ENCODE results near the gene CROCC. TPM values are rescaled to one million over a fixed set of nuclear protein-coding genes. Genes with fewer than 3 reads are reported as not detected.

Gene CROCC
- total and polyA plus RNA-seq, 2 experiments from 2014 or later: 14.6 to 30.3 TPM

DNA sequence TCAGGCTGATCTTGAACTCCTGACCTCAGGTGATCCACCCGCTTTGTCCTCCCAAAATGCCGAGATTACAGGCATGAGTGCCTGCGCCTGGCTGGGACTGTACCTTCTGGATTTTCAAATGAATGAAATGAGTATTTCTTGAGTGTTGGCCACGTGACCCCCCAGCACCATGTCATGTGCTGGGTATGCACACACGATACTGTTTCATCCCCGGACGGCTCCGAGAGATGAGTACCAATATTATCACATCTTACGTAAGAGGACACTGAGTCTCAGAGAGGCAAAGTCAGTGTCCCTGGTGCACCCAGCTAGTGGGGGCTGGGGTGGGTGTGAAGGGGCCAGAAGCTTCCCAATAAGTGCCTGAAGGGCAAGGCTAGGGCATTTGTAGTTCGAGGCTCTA is 780 bp upstream of the CROCC start:
- TF ChIP-seq, protein P1, sequence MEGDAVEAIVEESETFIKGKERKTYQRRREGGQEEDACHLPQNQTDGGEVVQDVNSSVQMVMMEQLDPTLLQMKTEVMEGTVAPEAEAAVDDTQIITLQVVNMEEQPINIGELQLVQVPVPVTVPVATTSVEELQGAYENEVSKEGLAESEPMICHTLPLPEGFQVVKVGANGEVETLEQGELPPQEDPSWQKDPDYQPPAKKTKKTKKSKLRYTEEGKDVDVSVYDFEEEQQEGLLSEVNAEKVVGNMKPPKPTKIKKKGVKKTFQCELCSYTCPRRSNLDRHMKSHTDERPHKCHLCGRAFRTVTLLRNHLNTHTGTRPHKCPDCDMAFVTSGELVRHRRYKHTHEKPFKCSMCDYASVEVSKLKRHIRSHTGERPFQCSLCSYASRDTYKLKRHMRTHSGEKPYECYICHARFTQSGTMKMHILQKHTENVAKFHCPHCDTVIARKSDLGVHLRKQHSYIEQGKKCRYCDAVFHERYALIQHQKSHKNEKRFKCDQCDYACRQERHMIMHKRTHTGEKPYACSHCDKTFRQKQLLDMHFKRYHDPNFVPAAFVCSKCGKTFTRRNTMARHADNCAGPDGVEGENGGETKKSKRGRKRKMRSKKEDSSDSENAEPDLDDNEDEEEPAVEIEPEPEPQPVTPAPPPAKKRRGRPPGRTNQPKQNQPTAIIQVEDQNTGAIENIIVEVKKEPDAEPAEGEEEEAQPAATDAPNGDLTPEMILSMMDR (IDR thresholded peaks at IDR 0.05; ENCODE audit: low read depth, low read length): no peak
- Histone ChIP-seq H3K4me3 (no peak overlapping the region), H3K27me3 (no peaks in the 10 kb centered on the region), H3K4me1 (ENCODE audit: low read depth) (no peaks in the 10 kb centered on the region), H3K36me3 (no peaks in the 10 kb centered on the region), H3K9me3 (ENCODE audit: low read depth) (no peaks in the 10 kb centered on the region), H3K27ac (no peak overlapping the region)
- no peak for DNase-seq (ENCODE audit: low read depth in 1 of 2, low spot score in 1 of 2)

DNA sequence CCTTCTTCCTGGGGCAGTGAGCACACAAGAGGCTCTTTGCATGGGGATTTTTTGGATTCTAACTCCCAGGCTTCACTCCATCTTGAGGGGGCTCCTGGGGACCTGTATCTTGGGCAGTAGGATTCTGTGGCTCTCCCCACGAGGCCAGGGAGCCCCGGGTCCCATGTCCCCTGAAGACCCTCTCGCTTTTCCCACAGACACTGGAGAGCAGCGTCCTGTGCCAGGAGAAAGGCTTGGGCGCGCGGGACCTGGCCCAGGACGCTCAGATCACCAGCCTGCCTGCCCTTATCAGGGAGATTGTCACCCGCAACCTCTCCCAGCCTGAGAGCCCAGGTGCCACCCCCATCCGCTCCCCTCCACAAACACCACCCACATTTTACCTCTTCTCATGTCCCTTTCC is 735 bp downstream of the CROCC start:
- H3K4me1 ChIP-seq (ENCODE audit: low read depth): no peaks in the 10 kb centered on the region
- no peaks in the 10 kb centered on the region for H3K36me3 ChIP-seq
- no peak overlapping the region for H3K27ac ChIP-seq
- no peak overlapping the region for H3K4me3 ChIP-seq
- no peak for DNase-seq (ENCODE audit: low read depth in 1 of 2, low spot score in 1 of 2)
- TF ChIP-seq, protein P1 (IDR thresholded peaks at IDR 0.05; ENCODE audit: low read depth, low read length): no peak
- no peaks in the 10 kb centered on the region for H3K9me3 ChIP-seq (ENCODE audit: low read depth)
- no peaks in the 10 kb centered on the region for H3K27me3 ChIP-seq

DNA sequence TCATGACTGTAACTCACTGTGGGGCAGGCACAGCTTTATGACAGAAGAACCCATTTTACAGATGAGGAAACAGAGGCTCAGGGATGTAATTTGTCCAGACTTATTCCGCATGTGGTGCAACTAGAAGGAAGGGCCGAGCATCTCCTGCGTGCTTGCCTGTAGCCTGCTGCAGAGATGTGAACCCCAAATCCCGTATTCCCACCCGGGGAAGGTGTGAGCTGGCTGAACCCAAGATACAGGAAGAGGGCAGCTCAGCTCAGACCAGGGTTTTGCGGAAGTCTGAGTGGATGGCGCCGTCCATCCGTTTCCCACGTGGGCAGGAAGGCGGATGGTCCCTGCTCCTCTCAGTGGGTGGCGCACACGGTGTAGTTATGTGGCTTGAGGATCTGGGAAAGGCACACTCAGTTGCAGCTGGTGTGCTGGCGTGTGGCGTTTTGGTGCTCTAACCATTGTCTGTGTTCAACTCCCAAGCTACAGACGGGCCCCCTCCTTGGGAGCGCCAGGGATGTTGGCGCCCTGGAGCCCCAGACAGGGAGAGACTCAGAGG is 1.2 kb downstream of the CROCC start:
- TF ChIP-seq, protein P1 (IDR thresholded peaks at IDR 0.05; ENCODE audit: low read depth, low read length): no peak
- no peak for DNase-seq (ENCODE audit: low read depth in 1 of 2, low spot score in 1 of 2)
- Histone ChIP-seq H3K27ac (no peak overlapping the region), H3K4me3 (no peak overlapping the region), H3K36me3 (no peaks in the 10 kb centered on the region), H3K4me1 (ENCODE audit: low read depth) (no peaks in the 10 kb centered on the region), H3K9me3 (ENCODE audit: low read depth) (no peaks in the 10 kb centered on the region), H3K27me3 (no peaks in the 10 kb centered on the region)

DNA sequence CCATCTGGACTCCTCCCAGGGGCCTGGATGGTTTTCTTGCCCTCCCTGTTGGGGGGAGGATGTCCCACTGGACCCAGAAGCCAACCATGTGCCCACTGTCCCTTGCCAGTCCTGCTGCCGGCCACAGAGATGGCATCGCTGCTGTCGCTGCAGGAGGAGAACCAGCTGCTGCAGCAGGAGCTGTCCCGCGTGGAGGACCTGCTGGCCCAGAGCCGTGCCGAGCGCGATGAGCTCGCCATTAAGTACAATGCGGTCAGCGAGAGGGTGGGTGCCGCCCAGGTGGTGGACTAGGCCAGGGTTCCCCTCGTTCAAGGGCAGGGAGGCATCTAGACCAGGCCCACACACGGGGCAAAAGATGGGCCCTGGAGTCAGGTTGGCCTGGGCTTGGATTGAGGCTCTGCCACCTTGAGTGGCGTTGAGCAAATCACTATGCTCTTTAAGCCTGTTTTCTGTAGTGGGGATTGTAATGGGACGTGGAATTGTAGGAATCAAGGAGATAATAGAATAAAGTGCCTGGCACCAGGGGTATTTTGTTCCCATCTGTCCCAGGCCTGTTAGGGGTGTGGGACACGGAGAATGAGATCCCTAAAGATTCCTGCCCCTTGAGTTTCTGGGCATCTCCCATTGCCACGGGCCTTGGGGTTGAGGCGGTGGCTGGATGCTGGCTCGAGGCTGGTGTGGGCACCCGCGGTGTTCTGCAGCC is 2.6 kb downstream of the CROCC start:
- DNase-seq (ENCODE audit: low read depth in 1 of 2, low spot score in 1 of 2): no peak
- TF ChIP-seq, protein P1 (IDR thresholded peaks at IDR 0.05; ENCODE audit: low read depth, low read length): no peak
- Histone ChIP-seq H3K36me3 (no peaks in the 10 kb centered on the region), H3K9me3 (ENCODE audit: low read depth) (no peaks in the 10 kb centered on the region), H3K4me1 (ENCODE audit: low read depth) (no peaks in the 10 kb centered on the region), H3K27ac (no peak overlapping the region), H3K27me3 (no peaks in the 10 kb centered on the region), H3K4me3 (no peak overlapping the region)

DNA sequence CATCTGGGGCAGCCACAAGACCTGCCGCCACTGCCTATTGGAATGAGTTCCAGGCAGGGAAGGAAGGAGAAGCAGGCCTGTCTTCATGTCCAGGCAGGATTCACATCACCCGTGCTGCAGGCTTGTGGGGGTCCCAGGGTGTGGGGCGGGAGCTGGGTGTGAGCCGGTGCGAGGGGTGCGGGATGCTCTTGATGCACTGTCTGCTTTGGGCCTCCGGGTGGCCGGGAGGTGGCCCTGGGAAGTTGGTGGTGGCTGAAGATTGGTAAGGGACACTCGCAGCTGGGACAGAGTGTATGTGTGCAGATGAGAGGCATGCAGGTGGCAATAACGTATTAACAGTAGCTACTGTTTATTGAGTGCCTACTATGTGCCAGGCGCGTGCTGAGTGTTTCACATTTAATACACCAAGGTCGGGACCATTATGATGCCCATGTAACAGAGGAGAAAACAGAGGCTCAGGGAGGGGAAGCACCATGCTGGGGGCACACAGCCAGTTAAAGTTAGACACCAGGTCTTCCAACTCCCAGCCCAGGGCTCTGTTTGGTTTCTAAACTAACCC is 3.3 kb downstream of the CROCC start:
- Histone ChIP-seq H3K36me3 (no peaks in the 10 kb centered on the region), H3K4me1 (ENCODE audit: low read depth) (no peaks in the 10 kb centered on the region), H3K9me3 (ENCODE audit: low read depth) (no peaks in the 10 kb centered on the region), H3K4me3 (no peak overlapping the region), H3K27ac (no peak overlapping the region), H3K27me3 (no peaks in the 10 kb centered on the region)
- TF ChIP-seq, protein P1 (IDR thresholded peaks at IDR 0.05; ENCODE audit: low read depth, low read length): peak; percentile 27
- DNase-seq (ENCODE audit: low read depth in 1 of 2, low spot score in 1 of 2): no peak

Measured in cardiac muscle cell (in vitro differentiated cells and primary cell).